ENCODE results near the gene SHISA6. TPM values are rescaled to one million over a fixed set of nuclear protein-coding genes. Genes with fewer than 3 reads are reported as not detected.

The SHISA6 gene
- total RNA-seq, 1 donor from 2014 or later: not detected

DNA sequence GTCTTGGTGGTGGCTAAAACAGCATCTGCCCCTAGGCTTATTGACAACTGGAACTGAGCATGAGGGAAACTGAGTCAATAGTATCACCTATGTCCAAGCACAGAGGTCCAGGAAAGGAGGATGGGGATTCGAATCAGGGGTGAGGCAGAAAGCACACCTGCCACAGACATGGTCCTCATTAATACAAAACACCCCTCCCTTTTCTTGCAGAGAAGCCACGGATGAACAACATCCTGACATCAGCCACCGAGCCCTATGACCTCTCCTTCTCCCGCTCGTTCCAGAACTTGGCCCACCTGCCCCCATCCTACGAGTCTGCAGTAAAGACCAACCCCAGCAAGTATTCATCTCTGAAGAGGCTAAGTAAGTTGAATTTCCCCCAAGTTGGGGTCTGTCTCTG, 314.5 kb downstream of the SHISA6 start:
- H3K9me3 Mint-ChIP-seq (ENCODE audit: unreplicated experiment): peaks cover 14% of the 10 kb centered on the region
- H3K9me3 ChIP-seq (ENCODE audit: insufficient read depth, low read depth, low read length): peaks cover 6% of the 10 kb centered on the region
- H3K4me1 Mint-ChIP-seq (ENCODE audit: low read depth, unreplicated experiment): no peaks in the 10 kb centered on the region
- H3K4me3 ChIP-seq (ENCODE audit: insufficient read depth, low read depth, low read length): no peak overlapping the region
- H3K4me3 Mint-ChIP-seq (ENCODE audit: unreplicated experiment): no peak overlapping the region
- H3K4me2 ChIP-seq (ENCODE audit: low read length): no peak overlapping the region
- H3K79me2 ChIP-seq (ENCODE audit: insufficient read depth, low read length): no peaks in the 10 kb centered on the region
- no peak overlapping the region for H3K9ac ChIP-seq (ENCODE audit: low read length)
- H3K27me3 Mint-ChIP-seq (ENCODE audit: low read depth, unreplicated experiment): no peaks in the 10 kb centered on the region
- no peaks in the 10 kb centered on the region for H4K20me1 ChIP-seq (ENCODE audit: insufficient read depth, low read length)
- no peak overlapping the region for H3K27ac Mint-ChIP-seq (ENCODE audit: unreplicated experiment)
- no peaks in the 10 kb centered on the region for H3K36me3 ChIP-seq (ENCODE audit: insufficient read depth, low read length)
- no peak overlapping the region for H3K27ac ChIP-seq (ENCODE audit: low read depth, low read length)
- FAIRE-seq (no peak), DNase-seq (ENCODE audit: low read depth) (no peak)
- H3K27me3 ChIP-seq (ENCODE audit: insufficient read depth, low read length): no peaks in the 10 kb centered on the region
- H3K36me3 Mint-ChIP-seq (ENCODE audit: low read depth, unreplicated experiment): no peaks in the 10 kb centered on the region
- no peak overlapping the region for H2AFZ ChIP-seq (ENCODE audit: low read depth, low read length)
- no peaks in the 10 kb centered on the region for H3K4me1 ChIP-seq (ENCODE audit: insufficient read depth, low read length)
- TF ChIP-seq, protein P1, sequence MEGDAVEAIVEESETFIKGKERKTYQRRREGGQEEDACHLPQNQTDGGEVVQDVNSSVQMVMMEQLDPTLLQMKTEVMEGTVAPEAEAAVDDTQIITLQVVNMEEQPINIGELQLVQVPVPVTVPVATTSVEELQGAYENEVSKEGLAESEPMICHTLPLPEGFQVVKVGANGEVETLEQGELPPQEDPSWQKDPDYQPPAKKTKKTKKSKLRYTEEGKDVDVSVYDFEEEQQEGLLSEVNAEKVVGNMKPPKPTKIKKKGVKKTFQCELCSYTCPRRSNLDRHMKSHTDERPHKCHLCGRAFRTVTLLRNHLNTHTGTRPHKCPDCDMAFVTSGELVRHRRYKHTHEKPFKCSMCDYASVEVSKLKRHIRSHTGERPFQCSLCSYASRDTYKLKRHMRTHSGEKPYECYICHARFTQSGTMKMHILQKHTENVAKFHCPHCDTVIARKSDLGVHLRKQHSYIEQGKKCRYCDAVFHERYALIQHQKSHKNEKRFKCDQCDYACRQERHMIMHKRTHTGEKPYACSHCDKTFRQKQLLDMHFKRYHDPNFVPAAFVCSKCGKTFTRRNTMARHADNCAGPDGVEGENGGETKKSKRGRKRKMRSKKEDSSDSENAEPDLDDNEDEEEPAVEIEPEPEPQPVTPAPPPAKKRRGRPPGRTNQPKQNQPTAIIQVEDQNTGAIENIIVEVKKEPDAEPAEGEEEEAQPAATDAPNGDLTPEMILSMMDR (IDR thresholded peaks at IDR 0.05; ENCODE audit: insufficient read depth, low read depth, low read length): no peak
- TF ChIP-seq EZH2 (IDR thresholded peaks at IDR 0.05; ENCODE audit: insufficient read depth, low read length): no peak

DNA sequence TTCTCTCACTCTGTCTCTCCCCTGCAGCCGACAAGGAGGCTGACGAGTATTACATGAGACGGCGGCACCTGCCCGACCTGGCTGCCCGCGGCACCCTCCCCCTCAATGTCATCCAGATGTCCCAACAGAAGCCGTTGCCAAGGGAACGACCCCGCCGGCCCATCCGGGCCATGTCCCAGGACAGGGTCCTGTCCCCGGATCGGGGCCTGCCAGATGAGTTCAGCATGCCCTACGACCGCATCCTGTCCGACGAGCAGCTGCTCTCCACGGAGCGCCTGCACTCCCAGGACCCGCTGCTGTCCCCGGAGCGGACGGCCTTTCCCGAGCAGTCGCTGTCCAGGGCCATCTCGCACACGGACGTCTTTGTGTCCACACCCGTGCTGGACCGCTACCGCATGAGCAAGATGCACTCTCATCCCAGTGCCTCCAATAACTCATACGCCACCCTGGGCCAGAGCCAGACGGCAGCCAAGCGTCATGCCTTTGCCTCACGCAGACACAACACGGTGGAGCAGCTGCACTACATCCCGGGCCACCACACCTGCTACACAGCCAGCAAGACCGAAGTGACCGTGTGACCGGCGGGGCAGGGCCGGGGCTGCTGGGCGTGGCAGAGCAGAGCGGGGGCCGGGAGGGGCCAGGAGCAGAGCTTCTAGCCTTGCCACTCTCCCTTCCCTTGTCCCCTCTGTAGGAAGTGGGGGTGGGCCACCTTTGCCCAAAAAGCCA, 316.9 kb downstream of the SHISA6 start:
- Histone ChIP-seq H3K79me2 (ENCODE audit: insufficient read depth, low read length) (no peaks in the 10 kb centered on the region), H3K4me1 (ENCODE audit: insufficient read depth, low read length) (no peaks in the 10 kb centered on the region), H2AFZ (ENCODE audit: low read depth, low read length) (no peak overlapping the region), H3K27ac (ENCODE audit: low read depth, low read length) (no peak overlapping the region), H3K27me3 (ENCODE audit: insufficient read depth, low read length) (no peaks in the 10 kb centered on the region), H3K9ac (ENCODE audit: low read length) (no peak overlapping the region), H3K36me3 (ENCODE audit: insufficient read depth, low read length) (no peaks in the 10 kb centered on the region), H3K4me3 (ENCODE audit: insufficient read depth, low read depth, low read length) (no peak overlapping the region), H4K20me1 (ENCODE audit: insufficient read depth, low read length) (no peaks in the 10 kb centered on the region), H3K4me2 (ENCODE audit: low read length) (no peak overlapping the region), H3K9me3 (ENCODE audit: insufficient read depth, low read depth, low read length) (peaks cover 6% of the 10 kb centered on the region)
- FAIRE-seq (no peak), DNase-seq (ENCODE audit: low read depth) (no peak)
- Mint-ChIP-seq H3K9me3 (ENCODE audit: unreplicated experiment) (peaks cover 9% of the 10 kb centered on the region), H3K4me3 (ENCODE audit: unreplicated experiment) (no peak overlapping the region), H3K27me3 (ENCODE audit: low read depth, unreplicated experiment) (no peaks in the 10 kb centered on the region), H3K27ac (ENCODE audit: unreplicated experiment) (no peak overlapping the region), H3K4me1 (ENCODE audit: low read depth, unreplicated experiment) (no peaks in the 10 kb centered on the region), H3K36me3 (ENCODE audit: low read depth, unreplicated experiment) (no peaks in the 10 kb centered on the region)
- TF ChIP-seq, protein P1 (IDR thresholded peaks at IDR 0.05; ENCODE audit: insufficient read depth, low read depth, low read length): no peak
- no peak for TF ChIP-seq EZH2 (IDR thresholded peaks at IDR 0.05; ENCODE audit: insufficient read depth, low read length)

DNA sequence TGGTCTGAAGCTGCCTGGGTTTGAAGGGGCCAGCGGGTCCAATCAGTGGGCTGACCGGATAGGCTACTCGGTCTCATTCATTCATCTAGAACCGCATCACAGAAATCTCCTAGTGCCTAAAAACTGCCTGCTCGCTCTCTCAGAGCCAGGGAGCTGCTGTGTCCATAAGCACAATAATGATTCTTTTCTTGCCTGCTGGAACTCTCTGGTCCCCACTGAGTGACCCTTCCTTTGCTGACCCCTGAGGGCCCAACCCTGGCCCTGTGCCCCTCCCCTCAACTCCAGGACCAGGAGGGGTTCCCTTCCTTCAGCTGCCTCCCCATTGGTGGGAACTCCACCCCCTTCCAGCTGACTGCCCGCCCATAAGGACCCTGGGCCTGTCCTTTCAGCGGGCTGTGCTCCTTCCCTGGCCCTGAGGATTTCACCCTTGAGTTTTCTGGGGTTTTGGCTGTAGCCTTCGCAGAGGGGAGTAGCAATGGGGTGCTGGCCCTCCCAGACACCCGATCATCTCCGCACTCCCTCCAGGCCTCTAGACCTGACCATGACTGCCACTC, 317.7 kb downstream of the SHISA6 start:
- H3K36me3 Mint-ChIP-seq (ENCODE audit: low read depth, unreplicated experiment): no peaks in the 10 kb centered on the region
- H3K27me3 Mint-ChIP-seq (ENCODE audit: low read depth, unreplicated experiment): no peaks in the 10 kb centered on the region
- H3K4me1 Mint-ChIP-seq (ENCODE audit: low read depth, unreplicated experiment): no peaks in the 10 kb centered on the region
- Histone ChIP-seq H3K79me2 (ENCODE audit: insufficient read depth, low read length) (no peaks in the 10 kb centered on the region), H3K4me1 (ENCODE audit: insufficient read depth, low read length) (no peaks in the 10 kb centered on the region), H3K27ac (ENCODE audit: low read depth, low read length) (no peak overlapping the region), H3K27me3 (ENCODE audit: insufficient read depth, low read length) (no peaks in the 10 kb centered on the region), H2AFZ (ENCODE audit: low read depth, low read length) (no peak overlapping the region), H3K4me3 (ENCODE audit: insufficient read depth, low read depth, low read length) (no peak overlapping the region), H3K9ac (ENCODE audit: low read length) (no peak overlapping the region), H3K36me3 (ENCODE audit: insufficient read depth, low read length) (no peaks in the 10 kb centered on the region), H3K9me3 (ENCODE audit: insufficient read depth, low read depth, low read length) (peaks cover 6% of the 10 kb centered on the region), H4K20me1 (ENCODE audit: insufficient read depth, low read length) (no peaks in the 10 kb centered on the region), H3K4me2 (ENCODE audit: low read length) (no peak overlapping the region)
- FAIRE-seq: no peak
- DNase-seq (ENCODE audit: low read depth): no peak
- no peak overlapping the region for H3K4me3 Mint-ChIP-seq (ENCODE audit: unreplicated experiment)
- peaks cover 8% of the 10 kb centered on the region for H3K9me3 Mint-ChIP-seq (ENCODE audit: unreplicated experiment)
- no peak overlapping the region for H3K27ac Mint-ChIP-seq (ENCODE audit: unreplicated experiment)
- TF ChIP-seq, protein P1 (IDR thresholded peaks at IDR 0.05; ENCODE audit: insufficient read depth, low read depth, low read length): no peak
- TF ChIP-seq EZH2 (IDR thresholded peaks at IDR 0.05; ENCODE audit: insufficient read depth, low read length): no peak

Data from astrocyte (in vitro differentiated cells and primary cell).